ENCODE results near the gene ZNF655.

GRCh38 chr7:99562832-99563231 is 4.4 kb downstream of the ZNF655 start:
- TF ChIP-seq, protein P1, sequence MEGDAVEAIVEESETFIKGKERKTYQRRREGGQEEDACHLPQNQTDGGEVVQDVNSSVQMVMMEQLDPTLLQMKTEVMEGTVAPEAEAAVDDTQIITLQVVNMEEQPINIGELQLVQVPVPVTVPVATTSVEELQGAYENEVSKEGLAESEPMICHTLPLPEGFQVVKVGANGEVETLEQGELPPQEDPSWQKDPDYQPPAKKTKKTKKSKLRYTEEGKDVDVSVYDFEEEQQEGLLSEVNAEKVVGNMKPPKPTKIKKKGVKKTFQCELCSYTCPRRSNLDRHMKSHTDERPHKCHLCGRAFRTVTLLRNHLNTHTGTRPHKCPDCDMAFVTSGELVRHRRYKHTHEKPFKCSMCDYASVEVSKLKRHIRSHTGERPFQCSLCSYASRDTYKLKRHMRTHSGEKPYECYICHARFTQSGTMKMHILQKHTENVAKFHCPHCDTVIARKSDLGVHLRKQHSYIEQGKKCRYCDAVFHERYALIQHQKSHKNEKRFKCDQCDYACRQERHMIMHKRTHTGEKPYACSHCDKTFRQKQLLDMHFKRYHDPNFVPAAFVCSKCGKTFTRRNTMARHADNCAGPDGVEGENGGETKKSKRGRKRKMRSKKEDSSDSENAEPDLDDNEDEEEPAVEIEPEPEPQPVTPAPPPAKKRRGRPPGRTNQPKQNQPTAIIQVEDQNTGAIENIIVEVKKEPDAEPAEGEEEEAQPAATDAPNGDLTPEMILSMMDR (IDR thresholded peaks at IDR 0.05) = no peak
- no peak for TF ChIP-seq POLR2A (IDR thresholded peaks at IDR 0.05)

Measured in lower leg skin (tissue), 3 donors.